ENCODE measurements around the gene OR9Q1.

The OR9Q1 gene

GRCh38 chr11:58039589-58039988 lies 15.9 kb downstream of the OR9Q1 start:
- peaks cover 0 to 7% of the 10 kb centered on the region in 2 donors for H3K9me3 ChIP-seq (ENCODE audit: control insufficient read depth in 1 of 2, low read length in 2 of 2)
- no peaks in the 10 kb centered on the region for H3K4me1 ChIP-seq (ENCODE audit: control insufficient read depth in 1 of 2, insufficient read depth in 2 of 2, low read length in 2 of 2)
- H3K27me3 ChIP-seq (ENCODE audit: low read depth, low read length): no peaks in the 10 kb centered on the region
- H3K36me3 ChIP-seq (ENCODE audit: control insufficient read depth in 1 of 2, insufficient read depth in 2 of 2, low read length in 2 of 2): no peaks in the 10 kb centered on the region
- H3K4me3 ChIP-seq (ENCODE audit: low read depth in 1 of 2, low read length in 2 of 2): no peak overlapping the region
- no peak overlapping the region for H3K27ac ChIP-seq (ENCODE audit: low read length)

GRCh38 chr11:58043379-58043778 lies 19.7 kb downstream of the OR9Q1 start:
- Histone ChIP-seq H3K4me3 (ENCODE audit: low read depth in 1 of 2, low read length in 2 of 2) (no peak overlapping the region), H3K27me3 (ENCODE audit: low read depth, low read length) (no peaks in the 10 kb centered on the region), H3K9me3 (ENCODE audit: control insufficient read depth in 1 of 2, low read length in 2 of 2) (peaks cover 0 to 7% of the 10 kb centered on the region in 2 donors), H3K36me3 (ENCODE audit: control insufficient read depth in 1 of 2, insufficient read depth in 2 of 2, low read length in 2 of 2) (no peaks in the 10 kb centered on the region), H3K4me1 (ENCODE audit: control insufficient read depth in 1 of 2, insufficient read depth in 2 of 2, low read length in 2 of 2) (no peaks in the 10 kb centered on the region), H3K27ac (ENCODE audit: low read length) (no peak overlapping the region)

- H3K36me3 ChIP-seq (ENCODE audit: control insufficient read depth in 1 of 2, insufficient read depth in 2 of 2, low read length in 2 of 2): no peaks in the 10 kb centered on the region
- H3K4me3 ChIP-seq (ENCODE audit: low read depth in 1 of 2, low read length in 2 of 2): no peak overlapping the region
- no peaks in the 10 kb centered on the region for H3K27me3 ChIP-seq (ENCODE audit: low read depth, low read length)
- H3K4me1 ChIP-seq (ENCODE audit: control insufficient read depth in 1 of 2, insufficient read depth in 2 of 2, low read length in 2 of 2): no peaks in the 10 kb centered on the region
- H3K27ac ChIP-seq (ENCODE audit: low read length): no peak overlapping the region
- H3K9me3 ChIP-seq (ENCODE audit: control insufficient read depth in 1 of 2, low read length in 2 of 2): peaks cover 0 to 4% of the 10 kb centered on the region in 2 donors
Measured at GRCh38 chr11:58046231-58046630, 22.6 kb downstream of the OR9Q1 start.

- Histone ChIP-seq H3K27me3 (ENCODE audit: low read depth, low read length) (no peaks in the 10 kb centered on the region), H3K27ac (ENCODE audit: low read length) (no peak overlapping the region), H3K9me3 (ENCODE audit: control insufficient read depth in 1 of 2, low read length in 2 of 2) (no peaks in the 10 kb centered on the region), H3K4me1 (ENCODE audit: control insufficient read depth in 1 of 2, insufficient read depth in 2 of 2, low read length in 2 of 2) (no peaks in the 10 kb centered on the region), H3K4me3 (ENCODE audit: low read depth in 1 of 2, low read length in 2 of 2) (no peak overlapping the region), H3K36me3 (ENCODE audit: control insufficient read depth in 1 of 2, insufficient read depth in 2 of 2, low read length in 2 of 2) (no peaks in the 10 kb centered on the region)
Measured at GRCh38 chr11:58047818-58048217, 24.1 kb downstream of the OR9Q1 start.

GRCh38 chr11:58055806-58056401 lies 32.2 kb downstream of the OR9Q1 start:
- no peaks in the 10 kb centered on the region for H3K9me3 ChIP-seq (ENCODE audit: control insufficient read depth in 1 of 2, low read length in 2 of 2)
- no peak overlapping the region for H3K4me3 ChIP-seq (ENCODE audit: low read depth in 1 of 2, low read length in 2 of 2)
- H3K4me1 ChIP-seq (ENCODE audit: control insufficient read depth in 1 of 2, insufficient read depth in 2 of 2, low read length in 2 of 2): peaks cover 5 to 10% of the 10 kb centered on the region in 2 donors
- no peak overlapping the region for H3K27ac ChIP-seq (ENCODE audit: low read length)
- no peaks in the 10 kb centered on the region for H3K36me3 ChIP-seq (ENCODE audit: control insufficient read depth in 1 of 2, insufficient read depth in 2 of 2, low read length in 2 of 2)
- no peaks in the 10 kb centered on the region for H3K27me3 ChIP-seq (ENCODE audit: low read depth, low read length)

GRCh38 chr11:58057481-58057880 lies 33.8 kb downstream of the OR9Q1 start:
- no peaks in the 10 kb centered on the region for H3K36me3 ChIP-seq (ENCODE audit: control insufficient read depth in 1 of 2, insufficient read depth in 2 of 2, low read length in 2 of 2)
- H3K27me3 ChIP-seq (ENCODE audit: low read depth, low read length): no peaks in the 10 kb centered on the region
- H3K27ac ChIP-seq (ENCODE audit: low read length): no peak overlapping the region
- H3K4me3 ChIP-seq (ENCODE audit: low read depth in 1 of 2, low read length in 2 of 2): no peak overlapping the region
- peaks cover 5 to 10% of the 10 kb centered on the region in 2 donors for H3K4me1 ChIP-seq (ENCODE audit: control insufficient read depth in 1 of 2, insufficient read depth in 2 of 2, low read length in 2 of 2)
- no peaks in the 10 kb centered on the region for H3K9me3 ChIP-seq (ENCODE audit: control insufficient read depth in 1 of 2, low read length in 2 of 2)

- H3K36me3 ChIP-seq (ENCODE audit: control insufficient read depth in 1 of 2, insufficient read depth in 2 of 2, low read length in 2 of 2): no peaks in the 10 kb centered on the region
- H3K9me3 ChIP-seq (ENCODE audit: control insufficient read depth in 1 of 2, low read length in 2 of 2): no peaks in the 10 kb centered on the region
- peaks cover 5 to 10% of the 10 kb centered on the region in 2 donors for H3K4me1 ChIP-seq (ENCODE audit: control insufficient read depth in 1 of 2, insufficient read depth in 2 of 2, low read length in 2 of 2)
- H3K4me3 ChIP-seq (ENCODE audit: low read depth in 1 of 2, low read length in 2 of 2): no peak overlapping the region
- H3K27me3 ChIP-seq (ENCODE audit: low read depth, low read length): no peaks in the 10 kb centered on the region
- H3K27ac ChIP-seq (ENCODE audit: low read length): no peak overlapping the region
Measured at GRCh38 chr11:58058276-58059006, 34.8 kb downstream of the OR9Q1 start.

- H3K4me3 ChIP-seq (ENCODE audit: low read depth in 1 of 2, low read length in 2 of 2): no peak overlapping the region
- H3K36me3 ChIP-seq (ENCODE audit: control insufficient read depth in 1 of 2, insufficient read depth in 2 of 2, low read length in 2 of 2): no peaks in the 10 kb centered on the region
- no peaks in the 10 kb centered on the region for H3K27me3 ChIP-seq (ENCODE audit: low read depth, low read length)
- peaks cover 5 to 10% of the 10 kb centered on the region in 2 donors for H3K4me1 ChIP-seq (ENCODE audit: control insufficient read depth in 1 of 2, insufficient read depth in 2 of 2, low read length in 2 of 2)
- H3K9me3 ChIP-seq (ENCODE audit: control insufficient read depth in 1 of 2, low read length in 2 of 2): no peaks in the 10 kb centered on the region
- H3K27ac ChIP-seq (ENCODE audit: low read length): no peak overlapping the region
Measured at GRCh38 chr11:58059007-58059350, 35.3 kb downstream of the OR9Q1 start.

GRCh38 chr11:58060535-58060934 lies 36.9 kb downstream of the OR9Q1 start:
- Histone ChIP-seq H3K4me3 (ENCODE audit: low read depth in 1 of 2, low read length in 2 of 2) (no peak overlapping the region), H3K36me3 (ENCODE audit: control insufficient read depth in 1 of 2, insufficient read depth in 2 of 2, low read length in 2 of 2) (no peaks in the 10 kb centered on the region), H3K27me3 (ENCODE audit: low read depth, low read length) (no peaks in the 10 kb centered on the region), H3K9me3 (ENCODE audit: control insufficient read depth in 1 of 2, low read length in 2 of 2) (no peaks in the 10 kb centered on the region), H3K4me1 (ENCODE audit: control insufficient read depth in 1 of 2, insufficient read depth in 2 of 2, low read length in 2 of 2) (peaks cover 5 to 10% of the 10 kb centered on the region in 2 donors), H3K27ac (ENCODE audit: low read length) (no peak overlapping the region)

GRCh38 chr11:58060939-58061672 lies 37.4 kb downstream of the OR9Q1 start:
- H3K27me3 ChIP-seq (ENCODE audit: low read depth, low read length): no peaks in the 10 kb centered on the region
- no peak overlapping the region for H3K4me3 ChIP-seq (ENCODE audit: low read depth in 1 of 2, low read length in 2 of 2)
- H3K36me3 ChIP-seq (ENCODE audit: control insufficient read depth in 1 of 2, insufficient read depth in 2 of 2, low read length in 2 of 2): no peaks in the 10 kb centered on the region
- no peaks in the 10 kb centered on the region for H3K9me3 ChIP-seq (ENCODE audit: control insufficient read depth in 1 of 2, low read length in 2 of 2)
- H3K4me1 ChIP-seq (ENCODE audit: control insufficient read depth in 1 of 2, insufficient read depth in 2 of 2, low read length in 2 of 2): peaks cover 5 to 10% of the 10 kb centered on the region in 2 donors
- no peak overlapping the region for H3K27ac ChIP-seq (ENCODE audit: low read length)

- Histone ChIP-seq H3K36me3 (ENCODE audit: control insufficient read depth in 1 of 2, insufficient read depth in 2 of 2, low read length in 2 of 2) (no peaks in the 10 kb centered on the region), H3K27me3 (ENCODE audit: low read depth, low read length) (no peaks in the 10 kb centered on the region), H3K4me3 (ENCODE audit: low read depth in 1 of 2, low read length in 2 of 2) (no peak overlapping the region), H3K9me3 (ENCODE audit: control insufficient read depth in 1 of 2, low read length in 2 of 2) (no peaks in the 10 kb centered on the region), H3K27ac (ENCODE audit: low read length) (no peak overlapping the region), H3K4me1 (ENCODE audit: control insufficient read depth in 1 of 2, insufficient read depth in 2 of 2, low read length in 2 of 2) (peaks cover 5 to 10% of the 10 kb centered on the region in 2 donors)
Measured at GRCh38 chr11:58061813-58062212, 38.1 kb downstream of the OR9Q1 start.
